HL-60/S4 treated with retinoic acid at 250 ng/mL for 4 days and 3 days (cell line): Measurements from ENCODE around the gene CEP112.

Source experiments
- in situ Hi-C: fragments of 300-500 bp; cut with MboI; formaldehyde crosslinking; loops from 2 replicates; pipeline ENCODE4 v1.7.0; 2022; ENCODE audit warnings: low sequenced_read_pairs

CEP112 gene

DNA sequence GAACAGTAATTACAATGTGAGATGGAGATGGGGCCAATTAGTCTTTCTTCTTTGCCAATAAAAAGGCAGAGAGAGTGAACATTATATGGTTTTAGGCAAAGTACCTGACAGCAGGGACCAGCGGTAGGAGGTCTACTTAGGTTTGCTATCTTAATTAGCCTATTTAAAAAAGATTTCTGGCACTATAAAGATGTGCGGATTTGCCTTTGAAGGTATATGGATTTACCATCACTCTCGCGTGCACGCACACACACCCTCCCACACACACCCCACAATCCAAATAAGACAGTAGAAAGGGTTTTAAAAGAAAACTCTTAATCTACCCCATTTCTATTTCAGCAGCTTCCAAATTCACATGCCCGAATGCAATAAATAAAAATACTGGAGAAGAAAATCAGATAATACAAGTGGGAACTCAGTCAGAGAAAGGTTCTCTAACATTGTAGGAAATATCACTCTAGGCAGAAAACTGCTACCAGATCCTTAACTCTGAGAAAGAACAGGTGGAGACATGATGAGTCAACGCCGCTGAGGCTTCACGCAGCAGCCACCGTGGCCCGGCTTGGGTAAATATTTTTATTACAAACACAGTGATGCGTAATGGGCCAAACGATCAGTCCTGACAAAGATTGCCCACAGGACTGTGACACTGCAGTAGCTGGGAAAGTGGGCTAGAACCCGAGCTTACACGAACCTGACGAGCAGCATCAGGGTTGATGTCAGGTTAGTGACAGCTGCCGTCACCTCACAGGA, 563.9 kb downstream of the CEP112 start:
- in situ Hi-C loops: no loop called here

DNA sequence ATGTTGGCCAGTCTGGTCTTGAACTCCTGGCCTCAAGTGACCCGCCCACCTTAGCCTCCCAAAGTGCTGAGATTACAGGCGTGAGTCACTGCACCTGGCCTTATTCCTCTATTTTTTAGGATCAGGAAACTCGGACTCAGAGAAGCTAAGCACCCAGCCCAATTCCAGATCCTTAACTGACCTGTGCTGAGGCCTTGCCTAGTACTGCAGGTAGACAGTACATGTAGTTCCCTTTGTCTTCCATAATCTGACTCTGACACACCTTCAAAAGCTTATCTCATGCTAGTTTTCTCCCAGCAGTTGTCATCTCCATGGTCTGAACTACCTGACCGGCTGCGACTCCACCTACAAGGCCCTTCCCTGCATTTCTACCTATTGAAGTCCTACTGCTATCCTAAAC, 564.8 kb downstream of the CEP112 start:
- in situ Hi-C loops: no loop called here

DNA sequence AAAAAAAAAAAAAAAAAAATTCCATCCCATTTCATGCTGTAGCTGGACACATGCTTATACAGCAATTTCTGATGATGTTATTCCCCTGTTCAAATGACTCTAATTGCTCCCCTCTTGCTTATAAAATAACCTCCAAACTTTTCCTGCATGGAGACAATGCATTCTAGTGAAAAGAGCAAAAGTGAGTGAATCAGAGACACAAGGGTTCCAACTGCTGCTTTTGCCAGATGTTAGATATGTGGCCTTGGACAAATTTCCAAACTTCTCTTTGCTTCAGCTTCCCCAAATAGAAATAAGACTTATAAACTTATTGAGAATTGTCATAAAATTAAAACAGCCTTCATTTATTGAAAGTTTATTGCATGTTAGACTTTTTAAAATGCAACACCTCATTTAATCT, 565.5 kb downstream of the CEP112 start:
- in situ Hi-C loops: no loop called here

DNA sequence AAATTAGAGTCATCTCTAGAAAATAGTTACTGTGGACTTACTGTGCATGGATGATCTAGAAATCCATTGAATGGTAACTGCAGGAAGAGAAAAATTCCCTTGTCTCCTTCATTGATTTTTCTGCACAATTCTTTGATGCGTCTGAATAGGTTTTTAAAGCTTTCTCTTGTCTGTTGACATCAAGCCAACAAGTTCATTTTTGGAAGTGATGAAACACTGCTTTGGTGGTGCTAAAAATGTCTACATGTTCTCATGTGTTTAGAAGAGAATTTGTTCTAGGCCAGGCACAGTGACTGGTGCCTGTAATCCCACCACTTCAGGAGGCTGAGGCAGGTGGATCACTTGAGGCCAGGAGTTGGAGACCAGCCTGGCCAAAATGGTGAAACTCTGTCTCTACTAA, 573.4 kb downstream of the CEP112 start:
- in situ Hi-C loops: no loop called here

DNA sequence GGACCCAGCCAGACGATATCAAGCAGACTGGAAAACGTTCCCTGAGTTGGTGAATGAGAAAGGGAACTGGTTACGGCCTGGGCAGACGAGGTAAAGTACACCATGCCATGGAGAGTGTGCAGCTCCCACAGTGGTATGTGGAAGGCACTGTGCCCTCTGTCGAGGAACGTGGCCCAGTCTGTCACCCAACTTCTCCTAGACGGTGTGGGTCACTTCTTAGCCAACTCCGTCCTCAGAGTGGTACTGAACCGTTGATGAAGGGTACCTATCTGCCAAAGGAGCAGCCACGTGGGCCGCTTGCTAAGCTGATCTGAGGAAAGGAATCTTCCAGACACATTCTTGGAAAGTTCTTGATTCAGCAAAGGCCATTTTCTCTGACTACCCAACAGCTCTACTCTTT, 574.4 kb downstream of the CEP112 start:
- in situ Hi-C loops: no loop called here

DNA sequence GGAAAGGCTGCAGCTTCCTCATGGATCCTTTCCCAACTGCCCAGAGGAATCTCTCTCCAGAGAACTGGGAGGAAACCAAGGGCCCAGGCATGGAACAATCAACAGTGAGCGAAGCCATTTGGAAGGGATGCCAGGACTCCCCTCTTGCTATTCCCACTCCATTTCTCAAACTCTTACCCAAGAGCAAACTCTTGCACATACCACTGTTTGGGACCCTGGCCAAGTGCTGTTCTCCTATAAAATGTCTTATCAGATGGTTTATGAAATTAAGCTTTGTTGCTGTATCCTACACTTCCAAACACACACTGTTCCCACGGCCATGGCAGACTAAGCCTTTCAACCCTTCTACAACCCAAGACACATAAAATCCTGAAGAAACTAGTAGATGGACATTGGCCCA, 582.2 kb downstream of the CEP112 start:
- in situ Hi-C loops: no loop called here

DNA sequence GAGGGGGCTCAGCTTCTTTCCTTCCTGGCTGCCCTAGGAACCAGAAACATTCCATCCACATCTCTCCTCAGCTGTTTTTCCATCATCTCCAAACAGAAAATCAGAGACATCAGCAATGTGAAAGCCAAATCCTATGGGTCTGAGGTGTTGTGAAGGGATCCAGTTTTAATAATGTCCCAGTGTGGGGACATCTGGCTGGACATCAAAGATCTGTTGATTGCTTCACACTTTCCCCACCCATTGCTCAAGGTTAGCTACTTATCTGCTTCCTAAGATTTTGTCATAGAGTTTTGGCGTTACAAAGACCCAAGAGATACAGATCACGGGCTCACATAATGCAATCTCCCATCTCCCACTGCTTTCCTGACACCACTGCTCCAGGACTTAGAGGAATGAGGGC, 582.6 kb downstream of the CEP112 start:
- in situ Hi-C loops: no loop called here

DNA sequence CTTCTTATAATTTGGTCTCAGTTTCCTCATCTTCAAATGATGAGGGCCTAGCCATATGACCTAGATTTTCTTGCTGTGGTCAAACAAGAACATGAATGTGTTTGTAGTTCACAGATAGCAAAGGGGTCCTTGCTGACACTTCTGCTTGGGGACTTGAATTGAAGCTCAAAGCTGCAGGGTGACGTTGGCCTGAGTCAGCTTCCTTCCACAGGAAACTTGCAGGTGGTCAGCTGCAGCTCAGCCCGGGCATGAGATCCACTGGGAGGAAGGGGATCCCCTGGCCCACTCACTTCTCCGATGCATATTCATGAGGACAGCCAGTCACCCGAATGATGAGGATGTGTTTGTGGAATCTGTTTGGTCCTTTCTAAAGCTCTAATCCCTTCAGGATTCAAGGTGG, 587.9 kb downstream of the CEP112 start:
- in situ Hi-C loops: no loop called here

DNA sequence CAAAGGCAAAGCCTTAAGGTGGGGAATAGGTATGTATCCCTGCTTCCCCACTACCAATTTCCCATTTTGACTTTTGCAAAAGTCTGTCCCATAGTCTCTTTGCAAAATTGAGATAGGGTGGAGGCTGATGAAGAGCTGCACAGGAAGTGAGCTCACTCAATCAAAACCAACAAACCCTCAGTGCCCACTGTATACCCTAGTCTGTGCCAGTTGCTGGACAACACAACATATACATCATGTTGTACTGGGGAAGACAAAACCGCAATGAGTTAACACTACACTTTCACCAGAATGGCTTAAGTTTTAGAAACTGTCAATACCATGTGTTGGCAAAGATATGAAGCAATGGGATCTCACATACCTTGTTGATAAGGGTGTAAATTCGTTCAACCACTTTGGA, 590.1 kb downstream of the CEP112 start:
- in situ Hi-C loops: no loop called here

DNA sequence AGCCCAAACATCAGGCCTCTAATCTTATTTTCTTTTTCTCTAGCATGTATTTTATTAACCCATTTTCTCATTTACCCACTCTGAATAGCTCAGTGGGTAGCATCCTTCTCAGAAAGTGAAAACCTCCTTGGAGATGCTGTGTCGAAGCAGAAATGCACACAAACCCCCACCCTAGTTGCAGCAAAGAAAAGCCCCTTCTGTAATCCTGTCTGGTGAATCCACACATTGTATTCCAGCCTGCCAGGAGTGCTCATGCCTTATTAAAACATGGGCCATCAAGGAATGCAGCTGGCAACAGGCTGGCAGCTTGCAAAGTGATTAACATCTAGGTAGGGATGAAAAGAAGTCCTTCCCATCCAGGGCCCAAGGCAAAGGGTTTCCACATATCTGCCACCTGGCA, 590.8 kb downstream of the CEP112 start:
- in situ Hi-C loops: no loop called here

DNA sequence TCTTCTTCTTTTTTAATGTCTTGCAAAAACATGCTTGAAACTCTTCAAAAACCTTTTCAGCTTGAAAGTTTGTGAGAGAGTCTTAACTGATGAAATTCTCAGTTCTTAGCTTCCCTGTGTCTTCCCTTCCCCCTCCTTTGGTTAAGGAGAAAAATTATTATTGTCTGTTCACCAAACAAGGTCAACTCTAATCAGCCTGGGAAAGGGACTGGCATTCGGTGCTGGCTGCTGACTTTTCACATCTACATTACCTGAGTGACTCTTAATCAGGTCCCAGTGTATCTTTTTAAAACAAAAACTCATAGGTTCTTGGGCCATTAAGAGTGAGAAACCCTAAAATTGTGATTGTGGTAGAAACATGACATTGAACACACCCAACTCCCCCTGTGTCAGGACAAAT, 591.4 kb downstream of the CEP112 start:
- in situ Hi-C loops: no loop called here

DNA sequence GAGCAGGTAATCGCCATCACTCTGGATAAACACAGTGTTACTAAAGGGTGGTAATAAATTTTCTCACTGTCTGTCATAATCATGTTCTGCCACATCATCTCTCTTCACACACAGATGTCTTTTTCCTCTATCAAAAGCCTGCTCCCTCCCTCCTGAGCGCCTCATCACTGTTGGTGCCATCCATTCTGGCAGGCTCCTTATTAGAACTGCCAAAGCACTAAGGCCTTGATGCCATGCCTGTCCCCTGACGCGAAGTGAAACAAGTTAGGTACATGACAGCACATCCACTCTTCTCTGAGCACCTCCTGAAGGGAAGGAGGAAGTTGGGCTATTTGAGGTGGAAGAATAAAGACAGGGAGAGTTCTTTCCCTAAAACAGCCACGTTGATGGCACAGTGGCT, 592.3 kb downstream of the CEP112 start:
- in situ Hi-C loops: no loop called here

DNA sequence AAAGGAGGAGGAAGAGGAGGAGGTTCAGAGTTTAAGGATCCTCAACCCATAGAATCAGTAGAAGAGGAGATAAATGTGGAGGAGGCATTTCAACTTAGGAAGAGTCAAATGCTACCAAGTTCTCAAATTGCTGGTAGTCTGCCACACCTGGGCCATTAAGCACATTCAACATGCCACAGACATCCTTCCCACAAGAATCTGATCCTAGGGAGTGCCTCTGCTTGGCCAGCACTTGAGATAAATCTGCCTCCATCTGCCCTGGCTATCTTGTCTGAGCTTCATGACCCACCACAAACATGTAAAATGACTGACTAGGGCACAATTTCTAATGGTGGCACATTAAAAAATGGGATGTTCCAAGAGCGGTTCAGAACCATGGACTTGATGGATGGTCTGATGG, 593.2 kb downstream of the CEP112 start:
- in situ Hi-C loops: no loop called here

DNA sequence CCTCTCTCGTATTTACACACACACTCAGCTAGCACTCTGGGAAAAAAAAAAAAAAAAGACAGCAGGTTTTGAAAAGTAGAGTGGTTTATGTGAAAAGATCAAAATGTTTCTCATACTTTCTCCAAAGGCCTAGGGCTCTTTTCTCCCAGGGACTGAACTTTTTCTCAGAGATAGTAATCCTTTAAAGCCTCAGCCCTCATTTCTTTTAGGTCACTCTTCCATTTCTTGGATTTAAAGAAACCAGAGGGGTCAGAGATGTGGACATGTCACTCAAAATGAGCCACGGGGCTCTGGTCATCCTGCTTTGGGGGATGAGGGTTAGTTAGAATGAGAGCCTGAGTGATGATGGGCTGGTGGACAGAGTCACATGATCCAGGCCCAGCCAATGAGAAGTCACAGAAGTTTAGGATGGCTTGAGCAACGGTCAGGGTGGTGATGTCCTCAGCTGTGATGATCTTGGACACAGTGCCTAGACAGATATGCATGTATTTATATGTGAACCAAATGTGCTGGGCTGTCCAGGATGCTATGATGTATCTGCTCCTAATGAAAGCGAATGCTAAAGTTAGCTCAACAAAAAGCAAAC, 596.8 kb downstream of the CEP112 start:
- in situ Hi-C loops: no loop called here

DNA sequence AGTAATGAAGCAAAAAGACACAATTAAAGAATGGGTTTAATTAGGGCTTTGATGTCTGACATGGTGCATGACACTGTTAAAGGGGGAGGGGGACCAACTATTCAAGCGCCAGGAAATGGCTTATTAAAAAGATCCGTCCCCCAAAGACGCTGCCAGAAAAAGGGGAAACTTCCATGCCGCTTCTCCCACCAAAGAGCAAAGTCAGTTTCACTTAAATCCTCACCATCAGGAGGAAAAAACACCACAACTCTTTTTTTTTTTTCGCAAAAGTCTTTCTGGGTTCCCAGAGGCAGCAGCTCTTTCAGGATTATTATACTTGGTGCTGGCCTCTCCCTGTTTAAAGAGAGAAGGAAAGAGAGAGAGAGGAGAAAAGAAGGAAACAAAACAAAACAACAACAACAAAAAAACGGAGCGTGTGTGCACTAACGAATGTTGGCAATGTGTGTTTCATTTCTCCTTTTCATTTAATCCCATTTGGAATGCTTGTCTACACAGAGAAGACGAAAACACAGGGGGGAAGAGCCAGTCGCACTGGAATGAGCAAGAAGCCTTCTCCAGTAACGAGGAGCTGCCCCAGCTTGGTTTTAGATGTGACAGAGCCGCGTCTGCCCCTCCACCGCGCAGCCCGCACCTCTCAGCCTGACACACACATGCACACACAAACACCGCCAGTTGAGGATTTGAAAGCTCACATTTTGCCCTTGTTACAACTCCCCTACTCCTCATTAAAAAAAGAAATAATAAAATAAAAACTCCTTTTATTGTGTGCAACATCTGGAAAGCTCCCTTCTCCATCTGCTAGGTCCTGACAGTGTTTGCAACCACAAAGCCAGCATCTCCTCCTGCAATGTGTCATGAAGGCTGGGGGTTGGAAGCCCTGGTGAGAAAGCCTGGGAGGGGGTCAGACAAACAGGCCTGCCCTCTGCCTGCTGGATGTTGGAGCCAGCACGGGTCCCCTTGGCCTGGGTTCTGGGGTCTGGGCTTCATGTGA, 597.8 kb downstream of the CEP112 start:
- in situ Hi-C loops: no loop called here

DNA sequence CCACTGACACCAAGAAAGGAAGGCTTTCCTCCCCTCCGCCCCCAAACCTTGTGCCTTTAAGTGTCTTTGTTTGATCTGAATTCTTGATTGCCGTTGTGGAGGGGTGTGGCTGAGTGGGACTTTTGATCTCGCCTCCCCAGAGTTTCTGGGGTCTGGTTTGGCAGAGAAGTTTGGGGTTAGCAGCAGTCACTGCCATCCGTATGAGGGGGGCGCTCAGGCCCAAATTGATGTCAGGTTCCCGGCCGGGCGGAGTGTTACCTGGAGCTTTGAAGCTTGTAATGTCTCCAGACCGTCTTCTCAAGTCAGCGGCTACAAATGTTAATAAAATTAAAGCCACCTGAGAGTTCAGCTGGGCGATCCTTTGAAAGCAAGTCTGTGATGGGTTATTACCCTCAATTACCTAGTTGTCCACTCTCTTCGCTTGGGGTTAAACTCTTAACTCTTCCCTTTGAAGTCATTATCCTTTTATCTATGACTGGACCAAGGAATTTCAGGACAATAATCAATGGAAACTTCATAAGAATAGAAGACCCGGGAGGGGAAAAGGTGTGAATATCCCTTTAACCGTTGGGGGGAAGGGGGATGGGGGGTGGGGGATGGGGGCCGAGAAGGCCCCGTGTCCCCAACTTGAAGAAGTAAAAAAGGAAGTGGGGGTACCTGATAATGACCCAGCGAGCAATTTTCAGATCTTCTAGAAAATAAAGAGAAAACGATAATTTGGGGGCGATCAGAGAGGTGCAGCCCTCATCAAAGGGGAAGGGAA, 598.7 kb downstream of the CEP112 start:
- in situ Hi-C loops: no loop called here

DNA sequence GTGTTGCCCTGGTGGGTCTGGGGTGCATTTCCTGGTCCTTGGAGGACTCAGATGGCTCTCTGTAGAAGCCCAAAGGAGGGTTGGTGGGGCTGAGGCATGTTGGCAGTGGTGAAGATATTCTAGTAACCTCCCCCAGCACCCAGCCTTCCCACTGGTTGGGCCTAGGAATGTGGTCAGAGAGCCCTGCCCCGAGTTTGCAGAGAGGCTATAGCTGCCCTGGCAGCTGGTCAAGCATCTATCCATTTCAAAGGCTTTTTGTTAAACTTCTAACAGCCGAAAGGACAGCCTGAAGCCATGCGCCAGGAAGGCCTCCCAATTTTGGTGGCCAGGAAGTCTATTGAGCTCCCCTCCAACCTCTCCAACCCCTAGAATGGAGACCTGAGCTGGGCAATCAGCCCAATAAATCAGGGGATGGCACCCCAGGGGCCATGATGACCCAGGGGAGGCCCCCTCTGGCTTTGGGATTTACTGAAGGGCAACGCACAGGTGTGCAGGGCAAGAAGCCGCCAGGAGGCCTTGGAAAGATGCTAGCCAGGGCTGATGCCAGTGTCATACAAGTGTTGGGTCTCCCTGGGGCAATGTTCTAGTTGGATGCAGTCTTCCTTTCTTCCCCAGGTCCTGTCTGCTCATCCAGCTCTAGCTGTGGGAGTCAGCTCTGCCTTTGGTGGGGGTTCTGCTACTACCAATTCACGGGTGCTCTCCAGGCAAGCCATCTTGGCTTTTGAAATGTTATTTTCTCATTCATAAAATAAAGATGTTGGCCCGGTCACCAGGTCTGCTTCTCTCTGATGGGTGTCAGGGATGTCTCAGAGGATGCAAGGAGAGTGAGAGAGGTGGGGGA, 599.6 kb downstream of the CEP112 start:
- in situ Hi-C loops: no loop called here

DNA sequence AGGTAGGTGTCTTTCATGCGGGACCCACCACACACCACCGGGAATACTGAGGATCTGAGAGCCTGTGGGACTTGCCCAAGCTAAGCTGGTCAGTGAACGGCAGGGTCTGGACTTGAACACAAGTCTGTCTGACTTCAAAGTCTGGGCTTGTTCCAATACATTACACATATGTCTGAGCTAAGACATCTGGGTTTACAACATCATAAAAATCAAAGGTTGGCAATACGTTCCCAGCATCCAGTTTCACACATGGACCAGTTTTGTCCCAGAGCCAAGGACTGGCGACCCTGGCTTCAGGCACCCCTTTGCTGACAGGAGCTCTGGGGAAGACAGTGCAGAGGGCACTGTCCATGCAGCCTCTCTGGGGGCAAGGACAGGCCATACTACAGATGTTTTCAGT, 602.6 kb downstream of the CEP112 start:
- in situ Hi-C loops: no loop called here

DNA sequence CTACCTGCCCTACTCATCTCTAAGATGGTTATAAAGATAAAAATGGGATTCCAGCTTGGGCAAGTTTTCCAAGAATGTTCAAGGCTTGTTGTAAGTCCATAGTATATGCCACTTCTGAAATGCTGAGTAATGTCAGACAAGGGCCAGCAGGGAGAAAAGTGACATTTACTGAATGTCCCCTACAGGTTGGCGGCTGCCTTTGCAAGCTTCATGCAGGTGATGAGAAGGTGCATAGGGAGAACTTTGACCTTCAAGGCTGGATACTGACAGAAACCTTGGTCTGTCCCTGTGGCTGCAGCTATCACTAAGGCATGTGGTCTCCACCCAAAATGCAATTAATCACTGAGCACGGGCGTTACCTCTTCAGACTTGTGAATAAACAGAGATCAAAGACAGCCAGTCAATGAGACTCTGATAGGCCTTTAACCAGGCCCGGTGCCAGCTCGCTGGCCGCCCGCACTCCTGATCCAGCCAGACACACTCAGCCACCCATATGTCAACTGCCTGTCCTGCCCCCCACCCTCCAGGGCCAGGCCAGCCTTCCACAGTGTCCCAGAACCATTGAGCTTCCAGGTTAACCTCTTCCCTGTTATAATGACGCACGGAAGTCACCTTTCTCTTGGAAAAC, 603.6 kb downstream of the CEP112 start:
- in situ Hi-C loops: no loop called here
